HEK293 (cell line): Measurements from ENCODE around the gene MSRB3.

Experiments used
- CTCF ChIA-PET: fragments of 350-600 bp; formaldehyde crosslinking; extraction: SDS; loops from one replicate; lab custom pipeline; 2021; ENCODE audit warnings: antibody characterized with exemption; lab: Yijun Ruan, JAX
- POLR2A ChIA-PET: fragments of 300-600 bp; formaldehyde crosslinking; extraction: SDS; loops from one replicate; lab custom pipeline; 2020; ENCODE audit warnings: antibody characterized with exemption, inconsistent platforms; lab: Yijun Ruan, JAX
- H3K27ac ChIP-seq: fragments of 200-500 bp; sonication (Bioruptor generic); 2 replicates; pipeline ENCODE4 v1.5.1; 2014; ENCODE audit warnings: low read depth, low read length, control low read depth, inconsistent platforms; ENCODE audit errors: extremely low read depth
- H3K36me3 ChIP-seq, 2 experiments: fragments of 200-500 bp in 1 of 2; sonication (Bioruptor generic) in 1 of 2; 1 replicate in 1 of 2; 2 replicates in 1 of 2; pipeline ENCODE4 v1.5.1; 2014 to 2017; ENCODE audit warnings: inconsistent platforms in 2 of 2, low read length in 2 of 2; ENCODE audit not compliant: control insufficient read depth in 2 of 2, insufficient read depth in 1 of 2
- H3K4me1 ChIP-seq: fragments of 200-500 bp; sonication (Bioruptor generic); 2 replicates; pipeline ENCODE4 v1.5.1; 2014; ENCODE audit warnings: mild to moderate bottlenecking, low read length, inconsistent platforms; ENCODE audit not compliant: control insufficient read depth, insufficient read depth
- H3K4me3 ChIP-seq: 2 replicates; pipeline ENCODE4 v1.5.1; 2011; ENCODE audit warnings: low read depth, mild to moderate bottlenecking, control low read depth, low read length, moderate library complexity
- H3K9me3 ChIP-seq: fragments of 200-500 bp; sonication (Bioruptor generic); 2 replicates; pipeline ENCODE4 v1.5.1; 2014; ENCODE audit warnings: low read depth, low read length, inconsistent platforms; ENCODE audit not compliant: control insufficient read depth, insufficient read depth
- BCL11A ChIP-seq: fragments of 450-650 bp; formaldehyde crosslinking; IDR thresholded peaks from 2 replicates; pipeline ENCODE4 v1.5.1; 2016; ENCODE audit warnings: low read depth, missing biosample characterization, missing genetic modification characterization
- GLI4 ChIP-seq: fragments of 450-650 bp; formaldehyde crosslinking; IDR thresholded peaks from 2 replicates; pipeline ENCODE4 v1.5.1; 2016; ENCODE audit warnings: missing biosample characterization, missing genetic modification characterization
- IKZF3 ChIP-seq: fragments of 450-650 bp; IDR thresholded peaks from 2 replicates; pipeline ENCODE4 v1.5.0; 2018; ENCODE audit warnings: missing biosample characterization, mild to moderate bottlenecking, missing genetic modification characterization, moderate library complexity
- MZF1 ChIP-seq: fragments of 450-650 bp; formaldehyde crosslinking; IDR thresholded peaks from 2 replicates; pipeline ENCODE4 v1.5.1; 2017; ENCODE audit warnings: missing biosample characterization, missing genetic modification characterization, borderline replicate concordance
- PRDM4 ChIP-seq: fragments of 450-650 bp; formaldehyde crosslinking; IDR thresholded peaks from 2 replicates; pipeline ENCODE4 v1.5.1; 2017; ENCODE audit warnings: missing biosample characterization, missing genetic modification characterization
- SCRT1 ChIP-seq: fragments of 450-650 bp; formaldehyde crosslinking; IDR thresholded peaks from 2 replicates; pipeline ENCODE4 v1.5.1; 2016; ENCODE audit warnings: missing biosample characterization, missing genetic modification characterization, borderline replicate concordance
- YY1 ChIP-seq: fragments of 450-650 bp; formaldehyde crosslinking; IDR thresholded peaks from 2 replicates; pipeline ENCODE4 v1.5.1; 2018; ENCODE audit warnings: missing biosample characterization, missing genetic modification characterization
- ZBTB48 ChIP-seq: fragments of 450-650 bp; formaldehyde crosslinking; IDR thresholded peaks from 2 replicates; pipeline ENCODE4 v1.5.1; 2016; ENCODE audit warnings: missing biosample characterization, missing genetic modification characterization
- ZBTB6 ChIP-seq: fragments of 450-650 bp; formaldehyde crosslinking; IDR thresholded peaks from 2 replicates; pipeline ENCODE4 v1.5.1; 2017; ENCODE audit warnings: missing biosample characterization, missing genetic modification characterization
- ZNF10 ChIP-seq: fragments of 450-650 bp; formaldehyde crosslinking; IDR thresholded peaks from 2 replicates; pipeline ENCODE4 v1.5.1; 2017; ENCODE audit warnings: missing biosample characterization, missing genetic modification characterization
- ZNF121 ChIP-seq: fragments of 450-650 bp; formaldehyde crosslinking; IDR thresholded peaks from 2 replicates; pipeline ENCODE4 v1.5.1; 2016; ENCODE audit warnings: missing biosample characterization, missing genetic modification characterization
- ZNF16 ChIP-seq: fragments of 450-650 bp; formaldehyde crosslinking; IDR thresholded peaks from 2 replicates; pipeline ENCODE4 v1.5.1; 2016; ENCODE audit warnings: low read depth, missing biosample characterization, missing genetic modification characterization
- ZNF221 ChIP-seq: fragments of 450-650 bp; formaldehyde crosslinking; IDR thresholded peaks from 2 replicates; pipeline ENCODE4 v1.5.1; 2017; ENCODE audit warnings: missing biosample characterization, missing genetic modification characterization, borderline replicate concordance
- ZNF335 ChIP-seq: fragments of 450-650 bp; formaldehyde crosslinking; conservative IDR thresholded peaks from 2 replicates; pipeline ENCODE4 v1.5.1; 2016; ENCODE audit warnings: missing biosample characterization, missing genetic modification characterization
- ZNF416 ChIP-seq: fragments of 450-650 bp; formaldehyde crosslinking; IDR thresholded peaks from 2 replicates; pipeline ENCODE4 v1.5.1; 2016; ENCODE audit warnings: missing biosample characterization, missing genetic modification characterization
- ZNF423 ChIP-seq: fragments of 450-650 bp; formaldehyde crosslinking; IDR thresholded peaks from 2 replicates; pipeline ENCODE4 v1.5.1; 2016; ENCODE audit warnings: missing biosample characterization, missing genetic modification characterization
- ZNF560 ChIP-seq: fragments of 450-650 bp; formaldehyde crosslinking; IDR thresholded peaks from 2 replicates; pipeline ENCODE4 v1.5.1; 2017; ENCODE audit warnings: missing biosample characterization, missing genetic modification characterization, borderline replicate concordance
- ZNF837 ChIP-seq: fragments of 450-650 bp; formaldehyde crosslinking; IDR thresholded peaks from 2 replicates; pipeline ENCODE4 v1.5.1; 2016; ENCODE audit warnings: missing biosample characterization, missing genetic modification characterization
- TF ChIP-seq, protein P1 (sequence below): fragments of 450-650 bp; formaldehyde crosslinking; IDR thresholded peaks from 2 replicates; pipeline ENCODE4 v1.5.1; 2016; ENCODE audit warnings: missing biosample characterization, missing genetic modification characterization
- TF ChIP-seq, protein P2 (sequence below): fragments of 450-650 bp; formaldehyde crosslinking; IDR thresholded peaks from 2 replicates; pipeline ENCODE4 v1.5.1; 2016; ENCODE audit warnings: missing biosample characterization, missing genetic modification characterization
- TF ChIP-seq, protein P3 (sequence below): fragments of 450-650 bp; IDR thresholded peaks from 2 replicates; pipeline ENCODE4 v1.5.1; 2018; ENCODE audit warnings: missing biosample characterization, missing genetic modification characterization
- TF ChIP-seq, protein P4 (sequence below): fragments of 450-650 bp; formaldehyde crosslinking; IDR thresholded peaks from 2 replicates; pipeline ENCODE4 v1.5.1; 2016; ENCODE audit warnings: missing biosample characterization, missing genetic modification characterization

Gene MSRB3

GRCh38 chr12:65319688-65320200, 41.3 kb downstream of the MSRB3 start:
- Histone ChIP-seq H3K9me3 (no peaks in the 10 kb centered on the region), H3K36me3 (no peaks in the 10 kb centered on the region), H3K4me1 (no peaks in the 10 kb centered on the region), H3K4me3 (no peak overlapping the region), H3K27ac (no peak overlapping the region)
- CTCF ChIA-PET: no interaction called here
- POLR2A ChIA-PET: no interaction called here
- TF ChIP-seq ZNF10 (tag by site-specific recombination) (no peak), PRDM4 (tag by site-specific recombination) (no peak), IKZF3 (tag by site-specific recombination) (no peak), ZBTB48 (tag by site-specific recombination) (no peak), ZNF423 (tag by site-specific recombination) (no peak), ZNF335 (tag by site-specific recombination) (no peak), ZNF121 (tag by site-specific recombination) (no peak), ZBTB6 (no peak), ZNF221 (tag by site-specific recombination) (no peak), MZF1 (tag by site-specific recombination) (no peak), YY1 (tag by site-specific recombination) (no peak), ZNF416 (tag by site-specific recombination) (no peak), BCL11A (no peak)
- TF ChIP-seq, protein P1, sequence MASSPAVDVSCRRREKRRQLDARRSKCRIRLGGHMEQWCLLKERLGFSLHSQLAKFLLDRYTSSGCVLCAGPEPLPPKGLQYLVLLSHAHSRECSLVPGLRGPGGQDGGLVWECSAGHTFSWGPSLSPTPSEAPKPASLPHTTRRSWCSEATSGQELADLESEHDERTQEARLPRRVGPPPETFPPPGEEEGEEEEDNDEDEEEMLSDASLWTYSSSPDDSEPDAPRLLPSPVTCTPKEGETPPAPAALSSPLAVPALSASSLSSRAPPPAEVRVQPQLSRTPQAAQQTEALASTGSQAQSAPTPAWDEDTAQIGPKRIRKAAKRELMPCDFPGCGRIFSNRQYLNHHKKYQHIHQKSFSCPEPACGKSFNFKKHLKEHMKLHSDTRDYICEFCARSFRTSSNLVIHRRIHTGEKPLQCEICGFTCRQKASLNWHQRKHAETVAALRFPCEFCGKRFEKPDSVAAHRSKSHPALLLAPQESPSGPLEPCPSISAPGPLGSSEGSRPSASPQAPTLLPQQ (tag by site-specific recombination): no peak

- no peaks in the 10 kb centered on the region for H3K9me3 ChIP-seq
- no peak overlapping the region for H3K27ac ChIP-seq
- H3K36me3 ChIP-seq: no peaks in the 10 kb centered on the region
- H3K4me3 ChIP-seq: no peak overlapping the region
- ChIA-PET CTCF (no interaction called here), POLR2A (no interaction called here)
- TF ChIP-seq ZNF16 (tag by site-specific recombination) (no peak), ZNF837 (no peak), ZNF416 (tag by site-specific recombination) (no peak)
- H3K4me1 ChIP-seq: peaks cover 7% of the 10 kb centered on the region
Measured at GRCh38 chr12:65323070-65323469, 44.6 kb downstream of the MSRB3 start.

- H3K27ac ChIP-seq: no peak overlapping the region
- no peaks in the 10 kb centered on the region for H3K9me3 ChIP-seq
- TF ChIP-seq GLI4 (tag by site-specific recombination): no peak
- TF ChIP-seq ZNF560 (tag by site-specific recombination): no peak
- TF ChIP-seq, protein P2, sequence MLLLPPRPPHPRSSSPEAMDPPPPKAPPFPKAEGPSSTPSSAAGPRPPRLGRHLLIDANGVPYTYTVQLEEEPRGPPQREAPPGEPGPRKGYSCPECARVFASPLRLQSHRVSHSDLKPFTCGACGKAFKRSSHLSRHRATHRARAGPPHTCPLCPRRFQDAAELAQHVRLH: no peak
- no peak for TF ChIP-seq ZNF10 (tag by site-specific recombination)
- TF ChIP-seq SCRT1 (tag by site-specific recombination): no peak
- TF ChIP-seq, protein P3, sequence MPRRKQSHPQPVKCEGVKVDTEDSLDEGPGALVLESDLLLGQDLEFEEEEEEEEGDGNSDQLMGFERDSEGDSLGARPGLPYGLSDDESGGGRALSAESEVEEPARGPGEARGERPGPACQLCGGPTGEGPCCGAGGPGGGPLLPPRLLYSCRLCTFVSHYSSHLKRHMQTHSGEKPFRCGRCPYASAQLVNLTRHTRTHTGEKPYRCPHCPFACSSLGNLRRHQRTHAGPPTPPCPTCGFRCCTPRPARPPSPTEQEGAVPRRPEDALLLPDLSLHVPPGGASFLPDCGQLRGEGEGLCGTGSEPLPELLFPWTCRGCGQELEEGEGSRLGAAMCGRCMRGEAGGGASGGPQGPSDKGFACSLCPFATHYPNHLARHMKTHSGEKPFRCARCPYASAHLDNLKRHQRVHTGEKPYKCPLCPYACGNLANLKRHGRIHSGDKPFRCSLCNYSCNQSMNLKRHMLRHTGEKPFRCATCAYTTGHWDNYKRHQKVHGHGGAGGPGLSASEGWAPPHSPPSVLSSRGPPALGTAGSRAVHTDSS (tag by site-specific recombination): no peak
- TF ChIP-seq, protein P4, sequence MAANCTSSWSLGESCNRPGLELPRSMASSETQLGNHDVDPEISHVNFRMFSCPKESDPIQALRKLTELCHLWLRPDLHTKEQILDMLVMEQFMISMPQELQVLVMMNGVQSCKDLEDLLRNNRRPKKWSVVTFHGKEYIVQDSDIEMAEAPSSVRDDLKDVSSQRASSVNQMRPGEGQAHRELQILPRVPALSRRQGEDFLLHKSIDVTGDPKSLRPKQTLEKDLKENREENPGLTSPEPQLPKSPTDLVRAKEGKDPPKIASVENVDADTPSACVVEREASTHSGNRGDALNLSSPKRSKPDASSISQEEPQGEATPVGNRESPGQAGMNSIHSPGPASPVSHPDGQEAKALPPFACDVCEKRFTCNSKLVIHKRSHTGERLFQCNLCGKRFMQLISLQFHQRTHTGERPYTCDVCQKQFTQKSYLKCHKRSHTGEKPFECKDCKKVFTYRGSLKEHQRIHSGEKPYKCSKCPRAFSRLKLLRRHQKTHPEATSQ (tag by site-specific recombination): no peak
- no peak overlapping the region for H3K4me3 ChIP-seq
- CTCF ChIA-PET: interaction anchor here (0.7 to 1.1 kb wide), 2 partner anchors 11 to 12 kb away, joined by 3 to 4 read pairs; no protein-coding TSS in a partner anchor
- no peaks in the 10 kb centered on the region for H3K36me3 ChIP-seq
- H3K4me1 ChIP-seq: peaks cover 13% of the 10 kb centered on the region
- POLR2A ChIA-PET: no interaction called here
Measured at GRCh38 chr12:65324056-65324455, 45.6 kb downstream of the MSRB3 start.
